Gastrocnemius medialis (tissue), 4 donors: ENCODE results near the gene DNM2. TPM values are rescaled to one million over a fixed set of nuclear protein-coding genes. Genes with fewer than 3 reads are reported as not detected.

Source experiments
- ATAC-seq, 2 donors: fragments of 150-250 bp; one replicate each; pipeline ENCODE4 v1.9.1; 2016
- DNase-seq, 2 donors: peaks; one replicate each; pipeline ENCODE4 v3.0.0-alpha.2; 2019
- H3K27ac ChIP-seq, 4 donors: fragments of 200-600 bp; sonication (generic); 1 replicate in 1 of 4; 2 replicates in 3 of 4; pipeline ENCODE4 v1.5.1; 2016 to 2018; ENCODE audit warnings: mild to moderate bottlenecking in 2 of 4, moderate library complexity in 1 of 4
- H3K27me3 ChIP-seq, 3 donors: fragments of 200-600 bp; sonication (generic) in 2 of 3; 1 replicate in 1 of 3; 2 replicates in 2 of 3; pipeline versions ENCODE4 v1.5.1 to v1.6.0; 2016 to 2019; ENCODE audit warnings: mild to moderate bottlenecking in 1 of 3, moderate library complexity in 1 of 3
- H3K36me3 ChIP-seq, 2 donors: fragments of 200-600 bp; sonication (generic) in 1 of 2; one replicate each; pipeline ENCODE4 v1.5.1; 2017 to 2018
- H3K4me1 ChIP-seq, 2 donors: fragments of 200-600 bp; sonication (generic) in 1 of 2; one replicate each; pipeline ENCODE4 v1.5.1; 2016 to 2017; ENCODE audit warnings: mild to moderate bottlenecking in 2 of 2
- H3K4me3 ChIP-seq, 4 donors: fragments of 200-600 bp; sonication (generic) in 3 of 4; 1 replicate in 1 of 4; 2 replicates in 3 of 4; pipeline ENCODE4 v1.5.1; 2016 to 2019; ENCODE audit warnings: mild to moderate bottlenecking in 2 of 4
- H3K9me3 ChIP-seq, 3 donors: fragments of 200-600 bp; sonication (generic) in 2 of 3; 1 replicate in 1 of 3; 2 replicates in 2 of 3; pipeline ENCODE4 v1.5.1; 2016 to 2019
- CTCF ChIP-seq, 5 experiments: fragments of 450-650 bp in 3 of 5; fragments of 200-600 bp in 2 of 5; sonication (generic) in 2 of 5; IDR thresholded peaks in 4 of 5; conservative IDR thresholded peaks in 1 of 5; 1 replicate in 4 of 5; 2 replicates in 1 of 5; pipeline ENCODE4 v1.5.1; 2016 to 2019; ENCODE audit warnings: antibody characterized with exemption in 5 of 5, mild to moderate bottlenecking in 3 of 5, moderate library complexity in 3 of 5
- POLR2A ChIP-seq, 2 donors: fragments of 450-650 bp; IDR thresholded peaks; one replicate each; pipeline ENCODE4 v1.6.1; 2017; ENCODE audit warnings: antibody characterized with exemption in 2 of 2, mild to moderate bottlenecking in 2 of 2, moderate library complexity in 2 of 2
- in situ Hi-C, 4 donors: fragments of 200-750 bp; cut with MboI; loops; one replicate each; pipeline versions ENCODE4 v1.15.0 to v1.8.0; 2017; ENCODE audit warnings: low sequenced_read_pairs in 4 of 4
- intact Hi-C: fragments of 100-400 bp; cut with DNase I; formaldehyde crosslinking; loops from one replicate; pipeline ENCODE4 v1.15.1; 2023; ENCODE audit warnings: low total_unique reads
- total RNA-seq, 4 donors: library from RNA; depleted of rRNA; stranded (reverse); fragments of >200 nt; gene quantifications; one replicate each; pipeline versions ENCODE4 v1.1.0 to v1.2.3, GENCODE V29; 2016

Gene DNM2
- total RNA-seq, 4 donors from 2014 or later, result 76.2 to 131 (median 108) TPM

GRCh38 chr19:10717054-10717355 is 874 bp upstream of the DNM2 start:
- Histone ChIP-seq H3K4me1 (peaks cover 25 to 27% of the 10 kb centered on the region in 2 donors), H3K9me3 (no peaks in the 10 kb centered on the region), H3K27ac (peak overlapping the region; percentile 17 to 74 (median 59)), H3K4me3 (peak overlapping the region; percentile 32 to 49 (median 38)), H3K27me3 (no peaks in the 10 kb centered on the region), H3K36me3 (peaks cover 0 to 13% of the 10 kb centered on the region in 2 donors)
- intact Hi-C loops (loop anchor here (1.0 kb wide), 4 partner anchors 16 to 147 kb away; partner anchors contain the start of gene QTRT1), in situ Hi-C loops (loop anchor here in 2 of 4 donors (5.0 kb wide), 2 partner anchors 50 to 150 kb away; no protein-coding TSS in a partner anchor)
- no peak for ATAC-seq
- TF ChIP-seq POLR2A (IDR thresholded peaks at IDR 0.05) (no peak), CTCF (IDR thresholded peaks at IDR 0.05 in 4 of 5, conservative IDR thresholded peaks at IDR 0.05 in 1 of 5) (no peak)
- DNase-seq, result no peak

GRCh38 chr19:10718205-10719196 is 622 bp downstream of the DNM2 start:
- H3K27me3 ChIP-seq, result no peaks in the 10 kb centered on the region
- peak in 1 of 5 experiments; percentile 14 for TF ChIP-seq CTCF (IDR thresholded peaks at IDR 0.05 in 4 of 5, conservative IDR thresholded peaks at IDR 0.05 in 1 of 5)
- TF ChIP-seq POLR2A (IDR thresholded peaks at IDR 0.05), result peak in 1 of 2 donors; percentile 7
- intact Hi-C loops, result no loop called here
- in situ Hi-C loops, result loop anchor here in 2 of 4 donors (5.0 kb wide), 2 partner anchors 49 to 149 kb away; no protein-coding TSS in a partner anchor
- no peaks in the 10 kb centered on the region for H3K9me3 ChIP-seq
- ATAC-seq (peak; percentile 16), DNase-seq (peak in 1 of 2 donors; percentile 36)
- H3K36me3 ChIP-seq, result peaks cover 0 to 2% of the 10 kb centered on the region in 2 donors
- H3K27ac ChIP-seq, result peak overlapping the region; percentile 82 to 99 (median 94)
- H3K4me1 ChIP-seq, result peaks cover 25 to 27% of the 10 kb centered on the region in 2 donors
- H3K4me3 ChIP-seq, result peak overlapping the region; percentile 71 to 98 (median 82)

- Histone ChIP-seq H3K4me3 (peak overlapping the region; percentile 71 to 98 (median 82)), H3K36me3 (no peaks in the 10 kb centered on the region), H3K4me1 (peaks cover 27 to 29% of the 10 kb centered on the region in 2 donors), H3K27me3 (no peaks in the 10 kb centered on the region), H3K9me3 (no peaks in the 10 kb centered on the region), H3K27ac (peak overlapping the region; percentile 82 to 99 (median 94))
- TF ChIP-seq CTCF (IDR thresholded peaks at IDR 0.05 in 4 of 5, conservative IDR thresholded peaks at IDR 0.05 in 1 of 5) (no peak), POLR2A (IDR thresholded peaks at IDR 0.05) (no peak)
- ATAC-seq, result no peak
- in situ Hi-C loops, result loop anchor here in 2 of 4 donors (5.0 kb wide), 2 partner anchors 48 to 148 kb away; no protein-coding TSS in a partner anchor
- intact Hi-C loops, result no loop called here
- no peak for DNase-seq
Observed at GRCh38 chr19:10719466-10719961, 1.6 kb downstream of the DNM2 start.

GRCh38 chr19:10720607-10721125 is 2.8 kb downstream of the DNM2 start:
- no peak overlapping the region for H3K4me3 ChIP-seq
- no peaks in the 10 kb centered on the region for H3K36me3 ChIP-seq
- TF ChIP-seq CTCF (IDR thresholded peaks at IDR 0.05 in 4 of 5, conservative IDR thresholded peaks at IDR 0.05 in 1 of 5) (no peak), POLR2A (IDR thresholded peaks at IDR 0.05) (no peak)
- no peak overlapping the region for H3K27ac ChIP-seq
- peaks cover 33 to 41% of the 10 kb centered on the region in 2 donors for H3K4me1 ChIP-seq
- intact Hi-C loops (no loop called here), in situ Hi-C loops (no loop called here)
- H3K27me3 ChIP-seq, result no peaks in the 10 kb centered on the region
- ATAC-seq (no peak), DNase-seq (no peak)
- H3K9me3 ChIP-seq, result no peaks in the 10 kb centered on the region
